K562 (cell line): ENCODE results near the gene RORC. TPM values are rescaled to one million over a fixed set of nuclear protein-coding genes. Genes with fewer than 3 reads are reported as not detected.
A peak's percentile ranks its signal among the peaks of the same experiment; 100 is the strongest.

Experiments
- CHCHD3 ChIP-seq: fragments of 250-450 bp; sonication (Bioruptor Pico); IDR thresholded peaks from 2 replicates; pipeline ENCODE4 v2.1.2; 2022; ENCODE audit warnings: mild to moderate bottlenecking
- DPF2 ChIP-seq: fragments of 450-650 bp; IDR thresholded peaks from 2 replicates; pipeline ENCODE4 v1.6.1; 2016
- polyA plus RNA-seq, 8 experiments: library from polyadenylated mRNA; depleted of rRNA in 4 of 8; stranded (reverse) in 5 of 8; unstranded in 3 of 8; fragments of >200 nt; fragmentation: Nextera tagmentation in 2 of 8; fragmentation: Illumina TruSeq in 1 of 8; extraction: Ambion mirVana in 2 of 8; extraction: Trizol in 1 of 8; gene quantifications; 2 replicates each; pipeline versions ENCODE4 v1.2.1 to v1.2.3, GENCODE V29; 2011 to 2014; ENCODE audit warnings: inconsistent platforms in 1 of 8, missing spikeins in 1 of 8
- total RNA-seq, 7 experiments: library from RNA; depleted of rRNA in 6 of 7; stranded (reverse); fragments of >200 nt in 6 of 7; fragmentation: Illumina TruSeq in 2 of 7; extraction: Trizol in 2 of 7; gene quantifications; 2 replicates each; pipeline versions ENCODE4 v1.2.1 to v1.2.3, GENCODE V29; 2011 to 2021; ENCODE audit warnings: low replicate concordance in 1 of 7
- TF ChIP-seq, protein P1 (sequence below): fragments of 450-650 bp; IDR thresholded peaks from 2 replicates; pipeline ENCODE4 v1.6.1; 2017; ENCODE audit warnings: antibody characterized with exemption, mild to moderate bottlenecking
- TF ChIP-seq, protein P2 (sequence below): sonication (generic); formaldehyde crosslinking; IDR thresholded peaks from 2 replicates; pipeline ENCODE4 v1.8.0; 2022; ENCODE audit warnings: mild to moderate bottlenecking, missing genetic modification reagents, borderline replicate concordance

The RORC gene
- total and polyA plus RNA-seq, 9 of the 15 experiments (the other 6 are each of a cell fraction or from before 2014, with no cell fraction given), result not detected

DNA sequence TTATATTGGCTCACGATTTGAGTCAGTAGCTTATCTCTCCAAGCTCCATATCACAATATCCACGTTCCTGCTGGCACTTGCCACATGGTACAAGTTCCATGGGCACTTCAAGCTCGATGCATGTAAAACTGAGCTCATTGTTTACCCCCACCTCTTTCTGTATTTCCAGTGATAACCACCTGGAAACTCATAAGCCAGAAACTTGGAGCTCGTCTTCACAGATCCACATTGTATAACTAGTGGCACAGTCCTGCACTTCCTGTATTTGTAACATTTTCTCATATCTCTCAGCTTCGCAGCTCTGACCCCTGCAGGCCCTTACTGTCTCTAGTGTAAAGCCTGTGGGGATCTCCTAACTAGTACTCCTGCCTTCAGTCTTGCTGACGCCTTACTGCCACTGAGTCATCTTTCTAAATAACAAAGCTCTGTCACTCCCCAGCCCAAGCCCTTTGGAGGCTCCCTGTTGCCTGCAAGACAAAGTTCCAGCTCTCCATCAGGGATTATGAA is 14.5 kb upstream of the RORC start (continued):
- TF ChIP-seq, protein P1, sequence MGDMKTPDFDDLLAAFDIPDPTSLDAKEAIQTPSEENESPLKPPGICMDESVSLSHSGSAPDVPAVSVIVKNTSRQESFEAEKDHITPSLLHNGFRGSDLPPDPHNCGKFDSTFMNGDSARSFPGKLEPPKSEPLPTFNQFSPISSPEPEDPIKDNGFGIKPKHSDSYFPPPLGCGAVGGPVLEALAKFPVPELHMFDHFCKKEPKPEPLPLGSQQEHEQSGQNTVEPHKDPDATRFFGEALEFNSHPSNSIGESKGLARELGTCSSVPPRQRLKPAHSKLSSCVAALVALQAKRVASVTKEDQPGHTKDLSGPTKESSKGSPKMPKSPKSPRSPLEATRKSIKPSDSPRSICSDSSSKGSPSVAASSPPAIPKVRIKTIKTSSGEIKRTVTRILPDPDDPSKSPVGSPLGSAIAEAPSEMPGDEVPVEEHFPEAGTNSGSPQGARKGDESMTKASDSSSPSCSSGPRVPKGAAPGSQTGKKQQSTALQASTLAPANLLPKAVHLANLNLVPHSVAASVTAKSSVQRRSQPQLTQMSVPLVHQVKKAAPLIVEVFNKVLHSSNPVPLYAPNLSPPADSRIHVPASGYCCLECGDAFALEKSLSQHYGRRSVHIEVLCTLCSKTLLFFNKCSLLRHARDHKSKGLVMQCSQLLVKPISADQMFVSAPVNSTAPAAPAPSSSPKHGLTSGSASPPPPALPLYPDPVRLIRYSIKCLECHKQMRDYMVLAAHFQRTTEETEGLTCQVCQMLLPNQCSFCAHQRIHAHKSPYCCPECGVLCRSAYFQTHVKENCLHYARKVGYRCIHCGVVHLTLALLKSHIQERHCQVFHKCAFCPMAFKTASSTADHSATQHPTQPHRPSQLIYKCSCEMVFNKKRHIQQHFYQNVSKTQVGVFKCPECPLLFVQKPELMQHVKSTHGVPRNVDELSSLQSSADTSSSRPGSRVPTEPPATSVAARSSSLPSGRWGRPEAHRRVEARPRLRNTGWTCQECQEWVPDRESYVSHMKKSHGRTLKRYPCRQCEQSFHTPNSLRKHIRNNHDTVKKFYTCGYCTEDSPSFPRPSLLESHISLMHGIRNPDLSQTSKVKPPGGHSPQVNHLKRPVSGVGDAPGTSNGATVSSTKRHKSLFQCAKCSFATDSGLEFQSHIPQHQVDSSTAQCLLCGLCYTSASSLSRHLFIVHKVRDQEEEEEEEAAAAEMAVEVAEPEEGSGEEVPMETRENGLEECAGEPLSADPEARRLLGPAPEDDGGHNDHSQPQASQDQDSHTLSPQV, result 0 out of 2 replicates have a peak, but pooled peaks have one; percentile 34
- TF ChIP-seq, protein P2, sequence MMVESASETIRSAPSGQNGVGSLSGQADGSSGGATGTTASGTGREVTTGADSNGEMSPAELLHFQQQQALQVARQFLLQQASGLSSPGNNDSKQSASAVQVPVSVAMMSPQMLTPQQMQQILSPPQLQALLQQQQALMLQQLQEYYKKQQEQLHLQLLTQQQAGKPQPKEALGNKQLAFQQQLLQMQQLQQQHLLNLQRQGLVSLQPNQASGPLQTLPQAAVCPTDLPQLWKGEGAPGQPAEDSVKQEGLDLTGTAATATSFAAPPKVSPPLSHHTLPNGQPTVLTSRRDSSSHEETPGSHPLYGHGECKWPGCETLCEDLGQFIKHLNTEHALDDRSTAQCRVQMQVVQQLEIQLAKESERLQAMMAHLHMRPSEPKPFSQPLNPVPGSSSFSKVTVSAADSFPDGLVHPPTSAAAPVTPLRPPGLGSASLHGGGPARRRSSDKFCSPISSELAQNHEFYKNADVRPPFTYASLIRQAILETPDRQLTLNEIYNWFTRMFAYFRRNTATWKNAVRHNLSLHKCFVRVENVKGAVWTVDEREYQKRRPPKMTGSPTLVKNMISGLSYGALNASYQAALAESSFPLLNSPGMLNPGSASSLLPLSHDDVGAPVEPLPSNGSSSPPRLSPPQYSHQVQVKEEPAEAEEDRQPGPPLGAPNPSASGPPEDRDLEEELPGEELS (CRISPR knock-in tag), result no peak
- TF ChIP-seq DPF2 (peak; percentile 28), CHCHD3 (CRISPR knock-in tag) (no peak)
